GM23338 (cell line): ENCODE results near the gene CDR2. TPM values are rescaled to one million over a fixed set of nuclear protein-coding genes. Genes with fewer than 3 reads are reported as not detected.

Experiments
- ATAC-seq: fragments of 200-7000 bp; cut with Tn5 transposase; 3 replicates; pipeline ENCODE4 v1.9.1; 2020
- DNase-seq: peaks from one replicate; pipeline ENCODE4 v3.0.0-alpha.2; 2015; ENCODE audit warnings: low spot score
- H2AFZ ChIP-seq: fragments of 200-600 bp; sonication (generic); 2 replicates; pipeline ENCODE4 v1.8.0; 2016; ENCODE audit warnings: antibody characterized with exemption, mild to moderate bottlenecking, moderate library complexity
- H3F3A ChIP-seq: fragments of 200-600 bp; sonication (generic); replicated peaks from 2 replicates; pipeline ENCODE4 v1.8.0; 2017; ENCODE audit warnings: antibody characterized with exemption, mixed run types, low read depth
- H3K27ac ChIP-seq: fragments of 200-600 bp; sonication (generic); 2 replicates; pipeline ENCODE4 v1.6.1; 2016; ENCODE audit warnings: low read depth
- H3K27me3 ChIP-seq: fragments of 200-600 bp; sonication (generic); 2 replicates; pipeline ENCODE4 v1.8.0; 2016; ENCODE audit warnings: mild to moderate bottlenecking, mixed run types, moderate library complexity; ENCODE audit not compliant: insufficient read depth
- H3K36me3 ChIP-seq: fragments of 200-600 bp; sonication (generic); 2 replicates; pipeline ENCODE4 v1.8.0; 2016; ENCODE audit warnings: mild to moderate bottlenecking; ENCODE audit not compliant: insufficient read depth
- H3K4me1 ChIP-seq: fragments of 200-600 bp; sonication (generic); 2 replicates; pipeline ENCODE4 v1.8.0; 2016; ENCODE audit warnings: mild to moderate bottlenecking, moderate library complexity; ENCODE audit not compliant: insufficient read depth
- H3K4me2 ChIP-seq: fragments of 200-600 bp; sonication (generic); 2 replicates; pipeline ENCODE4 v1.7.1; 2017; ENCODE audit warnings: mixed run types
- H3K4me3 ChIP-seq: fragments of 200-600 bp; sonication (generic); 2 replicates; pipeline ENCODE4 v1.6.1; 2016; ENCODE audit warnings: mixed run types
- H3K79me2 ChIP-seq: fragments of 200-600 bp; sonication (generic); replicated peaks from 2 replicates; pipeline ENCODE4 v1.8.0; 2017; ENCODE audit warnings: mild to moderate bottlenecking; ENCODE audit not compliant: insufficient read depth
- H3K9me2 ChIP-seq: fragments of 200-600 bp; sonication (generic); 2 replicates; pipeline ENCODE4 v1.8.0; 2017; ENCODE audit not compliant: insufficient read depth
- H4K20me1 ChIP-seq: fragments of 200-600 bp; sonication (generic); replicated peaks from 2 replicates; pipeline ENCODE4 v1.8.0; 2017; ENCODE audit warnings: mild to moderate bottlenecking; ENCODE audit not compliant: insufficient read depth
- H3K27ac Mint-ChIP-seq: 2 replicates; pipeline ENCODE4 v1.8.0; 2020; ENCODE audit warnings: inconsistent platforms, mild to moderate bottlenecking, moderate library complexity, mixed read lengths
- H3K27me3 Mint-ChIP-seq: 3 replicates; pipeline ENCODE4 v1.8.0; 2022; ENCODE audit warnings: low read depth, mild to moderate bottlenecking, moderate library complexity, mixed read lengths, inconsistent platforms; ENCODE audit not compliant: insufficient read depth, poor library complexity
- H3K36me3 Mint-ChIP-seq: 3 replicates; pipeline ENCODE4 v1.8.0; 2021; ENCODE audit warnings: low read depth, mild to moderate bottlenecking, inconsistent platforms, moderate library complexity, mixed read lengths
- H3K4me1 Mint-ChIP-seq: 3 replicates; pipeline ENCODE4 v1.8.0; 2020; ENCODE audit warnings: mild to moderate bottlenecking, inconsistent platforms, mixed read lengths
- H3K4me3 Mint-ChIP-seq: 3 replicates; pipeline ENCODE4 v1.8.0; 2021; ENCODE audit warnings: moderate library complexity, mild to moderate bottlenecking, inconsistent platforms, mixed read lengths
- H3K9me3 Mint-ChIP-seq: 3 replicates; pipeline ENCODE4 v1.8.0; 2020; ENCODE audit warnings: moderate library complexity, mild to moderate bottlenecking, inconsistent platforms, mixed read lengths
- CREB1 ChIP-seq: fragments of 250-450 bp; sonication (Bioruptor Pico); IDR thresholded peaks from 2 replicates; pipeline ENCODE4 v1.5.0; 2020; ENCODE audit warnings: low read depth, mild to moderate bottlenecking, moderate library complexity
- CTCF ChIP-seq, 2 experiments: fragments of 200-600 bp in 1 of 2; sonication (generic) in 1 of 2; conservative IDR thresholded peaks; 2 replicates each; pipeline versions ENCODE4 v1.5.1 to v1.6.1; 2016 to 2017; ENCODE audit warnings: antibody characterized with exemption in 2 of 2, low read depth in 2 of 2, mild to moderate bottlenecking in 2 of 2, moderate library complexity in 1 of 2
- ETS1 ChIP-seq: IDR thresholded peaks from 2 replicates; pipeline ENCODE4 v1.6.1; 2016; ENCODE audit warnings: antibody characterized with exemption
- EZH2 ChIP-seq: fragments of 200-600 bp; sonication (generic); IDR thresholded peaks from one replicate; pipeline ENCODE4 v1.8.0; 2017; ENCODE audit warnings: antibody characterized with exemption, mild to moderate bottlenecking, low read depth; ENCODE audit not compliant: unreplicated experiment
- EZH2phosphoT487 ChIP-seq: fragments of 200-600 bp; sonication (generic); IDR thresholded peaks from one replicate; pipeline ENCODE4 v1.8.1; 2018; ENCODE audit warnings: antibody characterized with exemption; ENCODE audit not compliant: unreplicated experiment
- JUNB ChIP-seq: IDR thresholded peaks from one replicate; pipeline ENCODE4 v1.6.1; 2016; ENCODE audit warnings: antibody characterized with exemption; ENCODE audit not compliant: unreplicated experiment
- NANOG ChIP-seq: IDR thresholded peaks from 2 replicates; pipeline ENCODE4 v1.6.1; 2016; ENCODE audit warnings: antibody characterized with exemption, borderline replicate concordance
- POLR2AphosphoS5 ChIP-seq: IDR thresholded peaks from 2 replicates; pipeline ENCODE4 v1.6.1; 2016; ENCODE audit warnings: antibody characterized with exemption, low read depth
- REST ChIP-seq: IDR thresholded peaks from one replicate; pipeline ENCODE4 v1.6.1; 2018; ENCODE audit warnings: antibody characterized with exemption; ENCODE audit not compliant: unreplicated experiment
- STAT1 ChIP-seq: IDR thresholded peaks from one replicate; pipeline ENCODE4 v1.6.1; 2016; ENCODE audit warnings: antibody characterized with exemption; ENCODE audit not compliant: unreplicated experiment
- ZNF114 ChIP-seq: fragments of 250-450 bp; sonication (Bioruptor Pico); IDR thresholded peaks from 2 replicates; pipeline ENCODE4 v1.5.0; 2020; ENCODE audit warnings: mild to moderate bottlenecking, moderate library complexity
- ZNF331 ChIP-seq: fragments of 250-450 bp; sonication (Bioruptor Pico); IDR thresholded peaks from 2 replicates; pipeline ENCODE4 v1.5.0; 2020; ENCODE audit warnings: low read depth, mild to moderate bottlenecking, moderate library complexity
- ZNF462 ChIP-seq: fragments of 250-450 bp; sonication (Bioruptor Pico); IDR thresholded peaks from 2 replicates; pipeline ENCODE4 v1.5.0; 2020; ENCODE audit warnings: mild to moderate bottlenecking, moderate library complexity
- polyA plus RNA-seq: library from polyadenylated mRNA; unstranded; fragments of >200 nt; fragmentation: Nextera tagmentation; extraction: Ambion mirVana; gene quantifications from 2 replicates; pipeline ENCODE4 v1.2.1, GENCODE V29; 2016
- total RNA-seq: library from RNA; depleted of rRNA; stranded (reverse); fragments of >200 nt; shearing (Covaris generic); gene quantifications from 2 replicates; pipeline ENCODE4 v1.2.3, GENCODE V29; 2014

Gene CDR2
- total and polyA plus RNA-seq, 2 experiments from 2014 or later = 17.7 to 39.3 TPM

- peaks cover 50% of the 10 kb centered on the region for H3K9me3 Mint-ChIP-seq
- H3K27ac Mint-ChIP-seq = no peak overlapping the region
- no peak overlapping the region for H3K4me3 Mint-ChIP-seq
- H3K4me2 ChIP-seq = no peak overlapping the region
- H3K27ac ChIP-seq = no peak overlapping the region
- peaks cover 3% of the 10 kb centered on the region for H3K27me3 Mint-ChIP-seq
- H3F3A ChIP-seq = peaks cover 17% of the 10 kb centered on the region; the same call in 1 of the 2 replicates
- TF ChIP-seq EZH2 (no peak), ZNF114 (CRISPR knock-in tag) (no peak), ZNF462 (CRISPR knock-in tag) (no peak), ZNF331 (CRISPR knock-in tag) (no peak), CREB1 (CRISPR knock-in tag) (no peak), CTCF (conservative IDR thresholded peaks at IDR 0.05; ENCODE audit: low read depth in 2 of 2) (no peak), STAT1 (no peak), EZH2phosphoT487 (no peak), JUNB (no peak), ETS1 (no peak), REST (no peak), NANOG (no peak), POLR2AphosphoS5 (no peak)
- 0 out of 2 replicates have a peak, but pooled peaks cover 7% of the 10 kb centered on the region for H4K20me1 ChIP-seq
- no peaks in the 10 kb centered on the region for H3K9me2 ChIP-seq
- no peaks in the 10 kb centered on the region for H3K4me1 ChIP-seq
- H3K27me3 ChIP-seq = no peaks in the 10 kb centered on the region
- H3K4me3 ChIP-seq = no peak overlapping the region
- no peaks in the 10 kb centered on the region for H3K79me2 ChIP-seq
- H3K36me3 ChIP-seq = peaks cover 23% of the 10 kb centered on the region
- H2AFZ ChIP-seq = no peak overlapping the region
- no peaks in the 10 kb centered on the region for H3K4me1 Mint-ChIP-seq
- ATAC-seq = no peak
- peaks cover 75% of the 10 kb centered on the region for H3K36me3 Mint-ChIP-seq
- no peak for DNase-seq
Observed at GRCh38 chr16:22337045-22337444, 37.4 kb downstream of the CDR2 start.
